GM12801 (cell line): ENCODE results near the gene UGT1A4.

ENCODE experiments used
- TF ChIP-seq, protein P1 (sequence below): IDR thresholded peaks from one replicate; pipeline ENCODE4 v1.5.1; 2011; ENCODE audit warnings: control low read depth; ENCODE audit not compliant: insufficient read length; ENCODE audit errors: extremely low read depth

The UGT1A4 gene

DNA sequence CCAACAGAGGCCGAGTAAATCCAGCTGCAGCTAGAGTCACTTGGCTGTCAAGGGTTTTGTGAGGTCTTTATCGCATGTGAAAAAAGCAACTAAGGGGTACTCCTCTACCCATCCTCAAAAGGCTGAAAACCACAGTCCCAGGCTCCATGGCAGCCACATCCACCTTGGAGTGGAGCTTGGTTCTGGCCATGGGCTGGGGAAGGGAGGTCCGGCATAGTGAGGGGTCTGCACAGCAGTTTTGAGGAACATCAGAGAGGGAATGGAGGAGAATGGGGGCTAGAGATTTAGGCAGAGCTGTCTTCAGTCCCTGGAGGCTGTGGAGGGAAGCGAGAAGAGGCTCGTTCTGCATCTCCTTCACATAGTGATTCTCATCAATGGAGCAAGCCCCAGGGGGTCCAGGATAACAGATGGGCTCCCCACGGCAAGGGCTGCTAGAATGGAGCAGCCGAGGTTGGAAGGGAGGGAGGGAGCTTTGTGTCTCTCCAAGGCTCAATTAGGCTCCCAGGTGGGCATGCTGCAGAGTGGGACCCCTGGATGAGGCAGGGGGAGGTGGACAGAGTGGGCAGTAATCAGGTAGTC lies 80.6 kb downstream of the UGT1A4 start:
- TF ChIP-seq, protein P1, sequence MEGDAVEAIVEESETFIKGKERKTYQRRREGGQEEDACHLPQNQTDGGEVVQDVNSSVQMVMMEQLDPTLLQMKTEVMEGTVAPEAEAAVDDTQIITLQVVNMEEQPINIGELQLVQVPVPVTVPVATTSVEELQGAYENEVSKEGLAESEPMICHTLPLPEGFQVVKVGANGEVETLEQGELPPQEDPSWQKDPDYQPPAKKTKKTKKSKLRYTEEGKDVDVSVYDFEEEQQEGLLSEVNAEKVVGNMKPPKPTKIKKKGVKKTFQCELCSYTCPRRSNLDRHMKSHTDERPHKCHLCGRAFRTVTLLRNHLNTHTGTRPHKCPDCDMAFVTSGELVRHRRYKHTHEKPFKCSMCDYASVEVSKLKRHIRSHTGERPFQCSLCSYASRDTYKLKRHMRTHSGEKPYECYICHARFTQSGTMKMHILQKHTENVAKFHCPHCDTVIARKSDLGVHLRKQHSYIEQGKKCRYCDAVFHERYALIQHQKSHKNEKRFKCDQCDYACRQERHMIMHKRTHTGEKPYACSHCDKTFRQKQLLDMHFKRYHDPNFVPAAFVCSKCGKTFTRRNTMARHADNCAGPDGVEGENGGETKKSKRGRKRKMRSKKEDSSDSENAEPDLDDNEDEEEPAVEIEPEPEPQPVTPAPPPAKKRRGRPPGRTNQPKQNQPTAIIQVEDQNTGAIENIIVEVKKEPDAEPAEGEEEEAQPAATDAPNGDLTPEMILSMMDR: no peak

DNA sequence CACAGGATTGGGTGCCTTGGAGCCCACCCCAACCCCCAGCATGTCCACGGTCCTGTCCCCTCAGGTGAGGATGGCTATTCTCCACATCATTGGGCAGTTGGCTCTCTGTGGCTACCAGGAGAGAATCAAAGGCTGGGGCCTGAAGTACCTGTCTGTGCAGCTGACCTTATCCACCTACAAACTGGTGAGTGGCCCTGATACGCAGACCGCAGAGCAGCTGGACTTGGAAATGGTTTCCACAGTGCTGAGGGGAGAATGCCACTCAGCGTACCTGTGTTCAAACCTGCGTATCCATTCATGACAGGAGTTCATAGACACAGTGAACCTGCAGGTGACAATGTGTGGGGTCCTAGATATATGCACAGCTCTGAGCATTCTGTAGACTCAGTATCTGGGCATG lies 81.2 kb downstream of the UGT1A4 start:
- TF ChIP-seq, protein P1: no peak

DNA sequence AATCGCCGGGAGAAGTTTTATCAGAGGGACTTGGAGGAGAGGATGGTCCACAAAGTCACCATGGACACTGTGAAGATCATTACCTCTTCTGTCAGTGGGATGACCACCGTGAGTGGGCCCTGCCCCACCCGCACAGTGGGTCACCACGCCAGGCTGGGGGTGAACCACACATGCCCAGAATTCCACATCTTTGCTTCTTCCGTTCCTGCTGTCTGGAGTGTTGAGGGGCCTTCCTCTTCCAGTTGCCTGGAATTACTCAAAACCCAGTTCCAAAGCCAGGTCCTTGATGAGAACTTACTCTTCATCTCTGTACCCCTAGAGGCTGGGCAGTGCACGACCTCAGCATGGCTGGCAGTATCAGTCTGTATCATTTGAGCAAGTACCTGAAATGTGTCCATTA lies 81.7 kb downstream of the UGT1A4 start:
- TF ChIP-seq, protein P1: no peak

DNA sequence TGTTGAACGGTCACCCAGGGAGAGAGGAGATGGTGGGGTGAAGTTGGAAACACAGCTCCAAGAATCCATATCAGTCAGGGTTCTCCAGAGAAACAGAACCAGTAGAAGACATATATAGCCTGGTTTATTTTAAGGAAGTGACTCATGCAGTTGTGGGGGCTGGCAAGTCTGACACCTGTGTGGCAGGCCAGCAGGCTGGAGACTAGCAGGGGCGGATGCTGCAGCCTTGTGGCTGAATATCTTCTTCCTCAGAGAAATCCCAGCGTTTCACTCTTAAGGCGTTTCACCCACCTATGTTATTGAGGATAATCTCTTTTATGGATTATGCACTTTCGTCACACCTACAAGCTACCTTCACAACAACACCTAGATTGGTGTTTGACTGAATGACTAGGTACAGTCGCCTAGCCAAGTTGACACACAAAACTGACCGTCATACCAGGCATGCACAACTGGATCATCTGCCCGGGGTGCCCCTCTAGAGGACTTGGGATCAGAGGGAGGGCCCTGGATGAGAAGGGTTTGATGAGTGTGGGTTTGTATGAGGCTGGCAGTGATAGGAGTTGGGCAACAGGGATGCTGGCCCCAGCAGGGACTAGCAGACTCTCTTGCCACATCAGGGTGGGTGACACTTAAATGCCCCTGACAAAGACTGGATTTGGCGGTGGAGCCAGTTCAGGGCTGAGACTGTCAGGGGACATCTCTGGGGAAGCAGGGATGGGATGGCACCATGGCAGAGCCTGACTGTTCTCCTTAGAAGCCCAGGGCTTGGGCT lies 83.0 kb downstream of the UGT1A4 start:
- TF ChIP-seq, protein P1: no peak

DNA sequence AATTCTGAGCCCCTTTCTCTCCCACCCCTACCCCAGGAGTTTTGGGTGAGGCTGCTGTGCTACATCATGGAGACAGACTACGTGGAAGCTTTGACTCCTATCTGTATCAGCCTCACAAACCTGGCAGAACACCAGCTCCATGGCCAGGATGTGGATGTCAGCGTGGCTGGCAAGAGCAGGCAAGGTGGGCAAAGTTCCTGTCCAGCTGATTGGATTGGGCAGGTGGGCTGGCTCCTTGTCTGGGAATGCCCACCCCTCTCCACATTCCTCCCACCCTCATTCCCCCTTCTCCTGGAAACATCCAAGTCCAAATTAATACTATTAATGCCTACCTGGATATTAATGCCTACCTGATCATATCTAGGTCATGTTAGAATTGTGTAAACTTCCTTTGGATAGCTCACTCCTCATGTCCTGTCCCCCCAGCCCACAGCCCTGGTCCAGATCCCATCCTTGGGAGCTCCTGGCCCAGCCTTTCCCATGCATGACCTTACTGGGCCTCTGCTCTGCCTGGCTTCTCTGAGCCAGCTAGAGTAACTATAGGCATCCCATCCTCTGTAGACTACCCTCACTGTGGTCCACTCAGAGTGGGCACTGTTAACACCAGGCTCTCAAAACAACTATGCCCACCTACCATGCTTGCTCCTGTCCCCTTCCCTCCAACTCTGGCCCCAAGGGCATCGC lies 83.7 kb downstream of the UGT1A4 start:
- TF ChIP-seq, protein P1: no peak

DNA sequence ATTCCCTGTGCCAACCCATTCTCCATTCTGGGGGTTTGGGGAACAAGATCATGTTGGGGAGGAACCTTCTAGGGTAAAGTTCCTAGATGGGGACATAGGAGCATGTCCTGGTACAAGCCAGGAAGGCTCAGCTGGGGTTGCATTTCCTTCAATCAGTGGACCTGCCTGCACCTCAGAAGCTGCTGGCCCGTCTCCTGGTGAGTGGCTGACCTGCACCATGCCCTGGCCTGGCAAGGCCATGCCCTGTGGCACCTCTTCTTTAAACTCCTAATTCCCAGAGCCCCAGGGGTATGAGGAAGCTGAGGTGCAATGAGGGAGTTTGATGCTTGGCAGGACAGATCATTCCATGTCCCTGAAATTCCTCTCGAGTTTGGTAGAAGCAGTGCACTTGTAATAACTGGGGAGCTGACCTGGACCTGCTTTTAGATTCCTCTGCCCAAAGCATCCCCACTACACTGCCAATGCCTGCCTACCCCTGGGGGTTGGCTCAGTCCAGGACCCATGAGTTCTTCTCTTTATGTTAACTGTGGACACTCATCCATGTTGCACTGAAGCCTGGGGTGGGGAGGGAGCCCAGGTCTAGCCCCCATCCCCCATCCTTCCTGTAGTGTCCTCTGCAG lies 84.9 kb downstream of the UGT1A4 start:
- TF ChIP-seq, protein P1: no peak

DNA sequence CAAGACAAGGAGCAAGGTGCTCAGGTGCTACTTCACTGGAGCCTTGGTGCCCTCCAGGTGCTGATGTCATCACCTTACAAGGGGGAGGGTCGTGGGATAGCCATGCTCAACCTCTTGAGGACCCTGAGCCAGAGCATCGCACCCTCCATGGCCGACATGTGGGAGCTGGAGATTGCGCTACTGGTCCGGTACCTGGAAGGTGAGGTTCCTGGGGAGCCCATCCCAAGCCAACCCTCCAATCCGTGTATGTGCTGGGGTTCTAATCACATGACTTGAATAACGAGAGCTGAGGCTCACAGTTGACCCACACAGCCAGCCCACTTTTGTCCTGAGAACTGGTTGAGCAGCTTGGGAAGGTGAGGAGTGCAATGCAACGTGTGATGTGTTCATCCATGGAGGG lies 85.5 kb downstream of the UGT1A4 start:
- TF ChIP-seq, protein P1: no peak
